H1 (cell line): Measurements from ENCODE around the gene SIK2. TPM values are rescaled to one million over a fixed set of nuclear protein-coding genes. Genes with fewer than 3 reads are reported as not detected.
A peak's percentile ranks its signal among the peaks of the same experiment; 100 is the strongest.

Experiments used
- CTCF ChIA-PET: fragments of 300-600 bp; sonication (Branson Sonifier 250); formaldehyde crosslinking; loops from one replicate; lab custom pipeline; 2021; ENCODE audit not compliant: partially characterized antibody; lab: Charles Lee
- POLR2A ChIA-PET: fragments of 300-600 bp; sonication (Branson Sonifier 250); formaldehyde crosslinking; loops from one replicate; lab custom pipeline; 2021; ENCODE audit warnings: inconsistent platforms; ENCODE audit not compliant: partially characterized antibody; lab: Charles Lee
- DNase-seq, 2 experiments: peaks; one replicate each; pipeline versions ENCODE4 v3.0.0 to v3.0.0-alpha.2; 2010 to 2022; ENCODE audit warnings: low spot score in 2 of 2, low read depth in 1 of 2, mixed read lengths in 1 of 2
- FAIRE-seq: peaks from 2 replicates; lab custom pipeline; 2011; peaks lifted over from hg19 to GRCh38; lab: Jason Lieb, UNC
- H2AFZ ChIP-seq: 2 replicates; pipeline ENCODE4 v1.8.1; 2012; ENCODE audit warnings: low read length, inconsistent platforms
- H2AK5ac ChIP-seq: 2 replicates; pipeline ENCODE4 v1.6.1; 2013; ENCODE audit warnings: low read depth, low read length
- H2BK120ac ChIP-seq: replicated peaks from 2 replicates; pipeline ENCODE3; 2013; ENCODE audit warnings: low read depth, low read length, inconsistent platforms
- H2BK12ac ChIP-seq: 2 replicates; pipeline ENCODE4 v1.6.1; 2013; ENCODE audit warnings: low read depth, low read length
- H2BK15ac ChIP-seq: 2 replicates; pipeline ENCODE4 v1.6.1; 2013; ENCODE audit warnings: low read length
- H2BK20ac ChIP-seq: 2 replicates; pipeline ENCODE4 v1.6.1; 2013; ENCODE audit warnings: low read length
- H2BK5ac ChIP-seq: 2 replicates; pipeline ENCODE4 v1.6.1; 2013; ENCODE audit warnings: low read depth, low read length
- H3K14ac ChIP-seq: 2 replicates; pipeline ENCODE4 v1.6.1; 2013; ENCODE audit warnings: inconsistent platforms; ENCODE audit not compliant: insufficient read length
- H3K18ac ChIP-seq: 2 replicates; pipeline ENCODE4 v1.6.1; 2013; ENCODE audit warnings: low read length; ENCODE audit errors: extremely low read depth
- H3K23ac ChIP-seq: 2 replicates; pipeline ENCODE4 v1.6.1; 2013; ENCODE audit warnings: inconsistent platforms; ENCODE audit not compliant: insufficient read length
- H3K23me2 ChIP-seq: 2 replicates; pipeline ENCODE4 v1.6.1; 2013; ENCODE audit warnings: low read depth, low read length
- H3K27ac ChIP-seq: 2 replicates; pipeline ENCODE4 v1.6.1; 2011; ENCODE audit warnings: low read depth, low read length, inconsistent platforms
- H3K27me3 ChIP-seq, 4 experiments: replicated peaks in 1 of 4; 1 replicate in 1 of 4; 2 replicates in 3 of 4; pipeline versions ENCODE4 v1.6.1 to v1.8.1; 2011 to 2013; ENCODE audit warnings: low read length in 3 of 4, mild to moderate bottlenecking in 3 of 4, inconsistent platforms in 2 of 4, mixed read lengths in 2 of 4, moderate library complexity in 1 of 4; ENCODE audit not compliant: control insufficient read depth in 3 of 4, insufficient read depth in 3 of 4; ENCODE audit errors: extremely low read depth in 1 of 4
- H3K36me3 ChIP-seq, 4 experiments: 2 replicates each; pipeline versions ENCODE4 v1.6.1 to v1.8.1; 2011 to 2013; ENCODE audit warnings: mild to moderate bottlenecking in 4 of 4, low read length in 3 of 4, moderate library complexity in 2 of 4, control low read depth in 1 of 4, inconsistent platforms in 1 of 4; ENCODE audit not compliant: insufficient read depth in 4 of 4, control insufficient read depth in 2 of 4
- H3K4ac ChIP-seq: replicated peaks from 2 replicates; pipeline ENCODE3; 2013; ENCODE audit warnings: low read length, low read depth, mixed read lengths, inconsistent platforms; ENCODE audit not compliant: insufficient read length
- H3K4me1 ChIP-seq, 4 experiments: replicated peaks in 1 of 4; 1 replicate in 1 of 4; 2 replicates in 3 of 4; pipeline versions ENCODE4 v1.6.1 to v1.8.1; 2011 to 2013; ENCODE audit warnings: low read length in 3 of 4, inconsistent platforms in 2 of 4, mixed read lengths in 1 of 4; ENCODE audit not compliant: insufficient read depth in 4 of 4, control insufficient read depth in 3 of 4
- H3K4me2 ChIP-seq, 2 experiments: 2 replicates each; pipeline versions ENCODE4 v1.6.1 to v1.8.1; 2011 to 2013; ENCODE audit warnings: low read depth in 2 of 2, low read length in 2 of 2, control low read depth in 1 of 2, inconsistent platforms in 1 of 2, mild to moderate bottlenecking in 1 of 2; ENCODE audit not compliant: insufficient read depth in 1 of 2
- H3K4me3 ChIP-seq, 4 experiments: fragments of 200-600, 300-600 bp in 1 of 4; sonication (generic), shearing (Covaris generic), sonication (Bioruptor Twin) in 1 of 4; 2 replicates each; pipeline versions ENCODE4 v1.5.1 to v1.8.1; 2011 to 2016; ENCODE audit warnings: low read length in 4 of 4, low read depth in 3 of 4, control low read depth in 2 of 4, inconsistent platforms in 2 of 4, mild to moderate bottlenecking in 2 of 4, mixed read lengths in 1 of 4, moderate library complexity in 1 of 4; ENCODE audit not compliant: insufficient read depth in 2 of 4; ENCODE audit errors: extremely low read depth in 1 of 4
- H3K56ac ChIP-seq: replicated peaks from 2 replicates; pipeline ENCODE3; 2013; ENCODE audit warnings: low read depth, mild to moderate bottlenecking, mixed read lengths, low read length, inconsistent platforms; ENCODE audit not compliant: insufficient read length
- H3K79me1 ChIP-seq: 2 replicates; pipeline ENCODE4 v1.6.1; 2013; ENCODE audit warnings: low read depth, low read length, control low read depth
- H3K79me2 ChIP-seq, 2 experiments: 2 replicates each; pipeline versions ENCODE4 v1.6.1 to v1.8.1; 2012 to 2013; ENCODE audit warnings: low read length in 2 of 2, mild to moderate bottlenecking in 2 of 2, inconsistent platforms in 1 of 2; ENCODE audit not compliant: insufficient read depth in 2 of 2, control insufficient read depth in 1 of 2
- H3K9ac ChIP-seq, 4 experiments: replicated peaks in 1 of 4; 1 replicate in 1 of 4; 2 replicates in 3 of 4; pipeline versions ENCODE4 v1.6.1 to v1.8.1; 2011 to 2013; ENCODE audit warnings: low read depth in 3 of 4, low read length in 3 of 4, control low read depth in 2 of 4, mild to moderate bottlenecking in 2 of 4, moderate library complexity in 2 of 4, inconsistent platforms in 1 of 4; ENCODE audit errors: extremely low read depth in 1 of 4
- H3K9me3 ChIP-seq, 2 experiments: 2 replicates each; pipeline versions ENCODE4 v1.6.1 to v1.8.1; 2012 to 2013; ENCODE audit warnings: mild to moderate bottlenecking in 2 of 2, moderate library complexity in 2 of 2, control low read depth in 1 of 2, inconsistent platforms in 1 of 2, low read depth in 1 of 2, low read length in 1 of 2, mixed read lengths in 1 of 2; ENCODE audit not compliant: insufficient read depth in 2 of 2
- H4K20me1 ChIP-seq, 2 experiments: replicated peaks in 1 of 2; 2 replicates each; pipeline versions ENCODE3 to v1.8.1; 2011 to 2013; ENCODE audit warnings: inconsistent platforms in 2 of 2, low read length in 2 of 2, mild to moderate bottlenecking in 1 of 2; ENCODE audit not compliant: insufficient read depth in 2 of 2, control insufficient read depth in 1 of 2
- H4K5ac ChIP-seq: 2 replicates; pipeline ENCODE4 v1.6.1; 2013; ENCODE audit warnings: low read length, low read depth, mixed read lengths, inconsistent platforms; ENCODE audit not compliant: insufficient read length
- H4K8ac ChIP-seq: 2 replicates; pipeline ENCODE4 v1.8.0; 2013; ENCODE audit warnings: mild to moderate bottlenecking, moderate library complexity, low read length, inconsistent platforms; ENCODE audit not compliant: insufficient read depth; ENCODE audit errors: extremely low read depth
- H4K91ac ChIP-seq: replicated peaks from 2 replicates; pipeline ENCODE3; 2013; ENCODE audit warnings: low read length, mixed read lengths, inconsistent platforms; ENCODE audit not compliant: insufficient read length
- CBX5 ChIP-seq: fragments of 300-800, 300-1000 bp; sonication (generic); IDR thresholded peaks from 2 replicates; pipeline ENCODE4 v1.7.1; 2016; ENCODE audit warnings: antibody characterized with exemption, low read length, low read depth
- CHD1 ChIP-seq: IDR thresholded peaks from 2 replicates; pipeline ENCODE4 v1.6.1; 2012; ENCODE audit warnings: low read depth, low read length, improper control_type of control experiment
- CTBP2 ChIP-seq: IDR thresholded peaks from 2 replicates; pipeline ENCODE4 v1.7.0; 2011; ENCODE audit warnings: borderline replicate concordance, mild to moderate bottlenecking, moderate library complexity, mixed read lengths, low read length; ENCODE audit not compliant: insufficient read depth, insufficient read length
- GTF2F1 ChIP-seq: IDR thresholded peaks from 2 replicates; pipeline ENCODE4 v1.6.1; 2012; ENCODE audit warnings: low read depth, low read length, improper control_type of control experiment, borderline replicate concordance
- KDM1A ChIP-seq: fragments of 200-600, 300-600 bp; sonication (generic); IDR thresholded peaks from 2 replicates; pipeline ENCODE4 v1.7.1; 2016; ENCODE audit warnings: mild to moderate bottlenecking, low read length, borderline replicate concordance
- NANOG ChIP-seq: IDR thresholded peaks from 2 replicates; pipeline ENCODE4 v1.6.1; 2011; ENCODE audit warnings: low read length, low read depth, mild to moderate bottlenecking, inconsistent platforms; ENCODE audit not compliant: insufficient read depth, poor library complexity, severe bottlenecking
- RBBP5 ChIP-seq: IDR thresholded peaks from 2 replicates; pipeline ENCODE4 v1.7.1; 2012; ENCODE audit warnings: low read depth, mild to moderate bottlenecking, inconsistent platforms, low read length, moderate library complexity, borderline replicate concordance
- RNF2 ChIP-seq: fragments of 200-900, 300-1000 bp; sonication (generic); IDR thresholded peaks from 2 replicates; pipeline ENCODE4 v1.7.1; 2016; ENCODE audit warnings: borderline replicate concordance, low read depth, mild to moderate bottlenecking, antibody characterized with exemption, low read length; ENCODE audit not compliant: poor library complexity, severe bottlenecking; ENCODE audit errors: missing control alignments
- SP2 ChIP-seq: IDR thresholded peaks from 2 replicates; pipeline ENCODE4 v1.6.1; 2012; ENCODE audit warnings: mild to moderate bottlenecking, low read length, inconsistent platforms
- SRF ChIP-seq: IDR thresholded peaks from 2 replicates; pipeline ENCODE4 v1.6.1; 2011; ENCODE audit warnings: mild to moderate bottlenecking, low read depth, low read length, moderate library complexity
- TCF12 ChIP-seq: IDR thresholded peaks from 2 replicates; pipeline ENCODE4 v1.6.1; 2011; ENCODE audit warnings: low read depth, mild to moderate bottlenecking, low read length
- WGBS, 2 experiments: shearing (Covaris generic) in 1 of 2; methylation state at CpG; one replicate each; pipeline versions ENCODE4 v1.1.6 to v1.1.7; 2013 to 2015; ENCODE audit warnings: low lambda C conversion rate in 2 of 2, mixed read lengths in 2 of 2, inconsistent platforms in 1 of 2, low coverage in 1 of 2, missing lambda C conversion rate in 1 of 2; ENCODE audit not compliant: insufficient replicate concordance in 2 of 2, insufficient coverage in 1 of 2, insufficient read length in 1 of 2; ENCODE audit errors: extremely low coverage in 1 of 2, missing lambda C conversion rate in 1 of 2; 5-methylcytosine and 5-hydroxymethylcytosine counted together
- polyA plus RNA-seq, 7 experiments: library from polyadenylated mRNA; depleted of rRNA in 3 of 7; stranded (reverse) in 5 of 7; unstranded in 2 of 7; fragments of >200 nt in 5 of 7; fragments of 200-250 nt in 2 of 7; gene quantifications; 1 replicate in 5 of 7; 2 replicates in 1 of 7; 4 replicates in 1 of 7; pipeline versions ENCODE4 v1.2.1 to v1.2.3, GENCODE V29; 2011 to 2013; ENCODE audit warnings: missing spikeins in 2 of 7, mixed read lengths in 2 of 7
- total RNA-seq: library from RNA; stranded (reverse); fragmentation: NEBNext Ultra II Directional; extraction: Animal tissue kit (Norgen Biotek cat#: 25700); gene quantifications from 2 replicates; pipeline ENCODE4 v1.2.1, GENCODE V29; 2021

Gene SIK2
- total and polyA plus RNA-seq, 2 of the 8 experiments (the other 6 are each of a cell fraction or from before 2014, with no cell fraction given) = 8.8 to 11.2 TPM

DNA sequence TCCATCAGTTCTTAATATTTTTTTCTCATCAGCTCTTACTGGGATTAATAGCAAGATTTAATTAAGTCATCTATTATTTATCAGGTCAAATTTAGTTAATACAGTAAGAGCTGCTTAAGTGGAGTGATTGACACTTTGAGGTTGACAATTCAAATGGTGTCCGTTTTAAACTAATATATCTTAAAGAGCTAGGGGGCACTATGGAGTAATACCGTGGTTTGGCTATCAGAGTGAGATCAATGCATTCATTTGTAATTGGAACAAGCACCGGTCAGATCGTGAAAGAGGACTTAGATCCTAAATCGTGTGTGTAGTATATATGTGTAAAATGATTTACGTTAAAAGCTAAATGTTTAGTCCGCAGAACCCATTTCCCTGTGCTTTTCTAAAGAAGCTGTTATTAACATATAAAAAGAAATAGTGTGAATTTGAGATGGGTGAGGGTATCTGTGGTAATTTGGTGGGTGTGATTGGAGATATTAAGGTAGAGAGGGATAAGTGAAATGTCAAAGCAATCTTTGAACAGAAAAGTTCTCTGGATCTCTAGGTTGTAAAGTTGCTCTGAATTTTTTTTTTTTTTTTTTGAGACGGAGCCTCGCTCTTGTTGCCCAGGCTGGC, 2.3 kb downstream of the SIK2 start:
- DNase-seq (no peak), FAIRE-seq (peak; percentile 72)
- H3K23ac ChIP-seq = no peak overlapping the region
- no peak overlapping the region; a peak in 1 of 4 replicates for H3K4me2 ChIP-seq
- no peaks in the 10 kb centered on the region; the same call in 1 of the 2 replicates for H3K79me1 ChIP-seq
- H3K9me3 ChIP-seq = no peaks in the 10 kb centered on the region
- no peak overlapping the region for H3K9ac ChIP-seq
- no peak overlapping the region for H2BK20ac ChIP-seq
- ChIA-PET CTCF (interaction anchor here (0.5 to 2.5 kb wide), 53 partner anchors 8 to 1480 kb away, joined by 3 to 18 read pairs (median 4); partner anchors contain the start of genes ALG9 and PPP2R1B), POLR2A (interaction anchor here (1.0 to 1.2 kb wide), 2 partner anchors 134 to 160 kb away, joined by 3 read pairs; no protein-coding TSS in a partner anchor)
- no peak overlapping the region for H3K14ac ChIP-seq
- no peak overlapping the region for H3K18ac ChIP-seq
- no peak overlapping the region for H3K56ac ChIP-seq
- WGBS, 2 experiments = 35% methylated on average over 9 of the region's 9 CpGs; no CpG with 5 or more reads in 1 of the 2 experiments
- no peak overlapping the region for H2BK12ac ChIP-seq
- H4K20me1 ChIP-seq = peaks cover 6 to 7% of the 10 kb centered on the region in 2 experiments
- H2BK15ac ChIP-seq = no peak overlapping the region
- no peak overlapping the region for H3K4me3 ChIP-seq
- no peak overlapping the region for H2BK120ac ChIP-seq
- peaks cover 0 to 24% of the 10 kb centered on the region in 2 experiments; a peak in 2 of 4 replicates for H3K79me2 ChIP-seq
- H3K23me2 ChIP-seq = peaks cover 5% of the 10 kb centered on the region; the same call in 1 of the 2 replicates
- H4K5ac ChIP-seq = no peak overlapping the region
- H4K8ac ChIP-seq = no peak overlapping the region
- peaks cover 1 to 18% (median 12%) of the 10 kb centered on the region in 4 experiments; a peak in 6 of 7 replicates for H3K27me3 ChIP-seq
- H3K27ac ChIP-seq = no peak overlapping the region
- peaks cover 0 to 10% (median 3%) of the 10 kb centered on the region in 4 experiments; a peak in 2 of 7 replicates for H3K4me1 ChIP-seq
- no peaks in the 10 kb centered on the region for H3K36me3 ChIP-seq
- H2BK5ac ChIP-seq = no peak overlapping the region
- no peak overlapping the region for H4K91ac ChIP-seq
- H3K4ac ChIP-seq = no peak overlapping the region
- no peak overlapping the region for H2AK5ac ChIP-seq
- H2AFZ ChIP-seq = no peak overlapping the region
- TF ChIP-seq GTF2F1 (no peak), RNF2 (no peak), CTBP2 (no peak), CBX5 (no peak), RBBP5 (no peak), KDM1A (no peak), NANOG (no peak), SRF (no peak), SP2 (no peak), CHD1 (no peak), TCF12 (no peak)
